Posterior cingulate gyrus (tissue), 11 donors: ENCODE results near the gene CCNY.
A peak's percentile ranks its signal among the peaks of the same experiment; 100 is the strongest.
"Not testable (repeated sequence)": the region's sequence is repeated elsewhere in the genome, so short reads cannot be mapped to it uniquely, and the experiment has no call there.

Source experiments
- DNase-seq, 10 donors: peaks; one replicate each; pipeline versions ENCODE4 v3.0.0 to v3.0.0-alpha.2; 2020 to 2021; ENCODE audit warnings: mixed read lengths in 3 of 10
- intact Hi-C: fragments of 100-400 bp; cut with DNase I; formaldehyde crosslinking; loops from one replicate; pipeline ENCODE4 v1.15.1; 2023

The CCNY gene

GRCh38 chr10:35504132-35504531, 167.8 kb downstream of the CCNY start:
- intact Hi-C loops: no loop called here
- DNase-seq: no peak

GRCh38 chr10:35505241-35505873, 169.0 kb downstream of the CCNY start:
- intact Hi-C loops: no loop called here
- no peak for DNase-seq

- DNase-seq: no peak
- intact Hi-C loops: no loop called here
Observed at GRCh38 chr10:35506741-35507140, 170.4 kb downstream of the CCNY start.

- no peak for DNase-seq
- intact Hi-C loops: no loop called here
Observed at GRCh38 chr10:35507519-35508109, 171.3 kb downstream of the CCNY start.

GRCh38 chr10:35508647-35509046, 172.3 kb downstream of the CCNY start:
- intact Hi-C loops: no loop called here

GRCh38 chr10:35510891-35511290, 174.6 kb downstream of the CCNY start:
- intact Hi-C loops: no loop called here
- no peak for DNase-seq

More at GRCh38 chr10:35508647-35509046, 172.3 kb downstream of the CCNY start:
- no peak for DNase-seq

GRCh38 chr10:35511647-35512046, 175.3 kb downstream of the CCNY start:
- intact Hi-C loops: no loop called here
- DNase-seq: no peak

GRCh38 chr10:35516102-35516670, 179.9 kb downstream of the CCNY start:
- intact Hi-C loops: no loop called here
- no peak for DNase-seq

- DNase-seq: peak in 2 of 10 donors; percentile 69 to 78
- intact Hi-C loops: no loop called here
Observed at GRCh38 chr10:35517431-35518181, 181.3 kb downstream of the CCNY start.

- intact Hi-C loops, DNase-seq: not testable (repeated sequence)
Observed at GRCh38 chr10:35518187-35518586, 181.9 kb downstream of the CCNY start.

GRCh38 chr10:35520996-35521395, 184.7 kb downstream of the CCNY start:
- DNase-seq: no peak
- intact Hi-C loops: no loop called here

GRCh38 chr10:35523670-35524225, 187.4 kb downstream of the CCNY start:
- no peak for DNase-seq
- intact Hi-C loops: no loop called here

GRCh38 chr10:35526746-35527145, 190.4 kb downstream of the CCNY start:
- DNase-seq: peak in 2 of 10 donors; percentile 85
- intact Hi-C loops: no loop called here

GRCh38 chr10:35532141-35532540, 195.8 kb downstream of the CCNY start:
- DNase-seq: no peak
- intact Hi-C loops: no loop called here

- intact Hi-C loops: no loop called here
- DNase-seq: no peak
Observed at GRCh38 chr10:35533565-35533964, 197.3 kb downstream of the CCNY start.

- intact Hi-C loops: no loop called here
- DNase-seq: no peak
Observed at GRCh38 chr10:35535136-35535535, 198.8 kb downstream of the CCNY start.

- DNase-seq: no peak
- intact Hi-C loops: no loop called here
Observed at GRCh38 chr10:35536789-35537188, 200.5 kb downstream of the CCNY start.

GRCh38 chr10:35537925-35538324, 201.6 kb downstream of the CCNY start:
- DNase-seq, intact Hi-C loops: not testable (repeated sequence)

GRCh38 chr10:35540296-35541164, 204.2 kb downstream of the CCNY start:
- intact Hi-C loops: no loop called here
- DNase-seq: no peak

GRCh38 chr10:35541720-35542119, 205.4 kb downstream of the CCNY start:
- intact Hi-C loops: no loop called here
- no peak for DNase-seq
